DOHH2 (cell line): ENCODE results near the gene SGPL1.
"Not testable (repeated sequence)": the region's sequence is repeated elsewhere in the genome, so short reads cannot be mapped to it uniquely, and the experiment has no call there.

Experiments used
- H3F3A ChIP-seq: fragments of 200-600 bp; sonication (generic), shearing (Covaris generic); 2 replicates; pipeline ENCODE4 v1.6.0; 2016; ENCODE audit warnings: antibody characterized with exemption, mild to moderate bottlenecking; ENCODE audit not compliant: control insufficient read depth, insufficient read depth
- H3K27ac ChIP-seq: fragments of 200-600 bp; sonication (generic); 2 replicates; pipeline ENCODE4 v1.5.1; 2014; ENCODE audit warnings: low read depth, mild to moderate bottlenecking, low read length, moderate library complexity
- H3K27me3 ChIP-seq: fragments of 200-600 bp; sonication (generic); 2 replicates; pipeline ENCODE4 v1.6.1; 2014; ENCODE audit warnings: mild to moderate bottlenecking, low read length, mixed read lengths; ENCODE audit not compliant: control insufficient read depth
- H3K36me3 ChIP-seq: fragments of 200-600 bp; sonication (generic); 2 replicates; pipeline ENCODE4 v1.6.1; 2014; ENCODE audit warnings: mild to moderate bottlenecking, low read length, moderate library complexity, mixed read lengths; ENCODE audit not compliant: control insufficient read depth
- H3K4me1 ChIP-seq: fragments of 200-600 bp; sonication (generic); 2 replicates; pipeline ENCODE4 v1.6.1; 2014; ENCODE audit warnings: mild to moderate bottlenecking, low read length, mixed read lengths; ENCODE audit not compliant: control insufficient read depth
- H3K4me2 ChIP-seq: fragments of 200-600 bp; sonication (generic); 2 replicates; pipeline ENCODE4 v1.6.0; 2014; ENCODE audit warnings: mild to moderate bottlenecking, low read length, moderate library complexity
- H3K4me3 ChIP-seq: fragments of 200-600 bp; sonication (generic); 2 replicates; pipeline ENCODE4 v1.5.1; 2014; ENCODE audit warnings: mild to moderate bottlenecking, low read length, mixed read lengths
- H3K79me2 ChIP-seq: fragments of 200-600 bp; sonication (generic); 2 replicates; pipeline ENCODE4 v1.6.1; 2014; ENCODE audit warnings: mild to moderate bottlenecking, low read length, mixed read lengths; ENCODE audit not compliant: control insufficient read depth
- H3K9me2 ChIP-seq: fragments of 200-600 bp; sonication (generic); replicated peaks from 2 replicates; pipeline ENCODE4 v1.6.1; 2014; ENCODE audit warnings: mild to moderate bottlenecking, low read length, mixed read lengths; ENCODE audit not compliant: control insufficient read depth
- H3K9me3 ChIP-seq: fragments of 200-600 bp; sonication (generic); 2 replicates; pipeline ENCODE4 v1.6.1; 2014; ENCODE audit warnings: antibody characterized with exemption, low read length, mixed read lengths; ENCODE audit not compliant: control insufficient read depth, insufficient read depth
- H4K20me1 ChIP-seq: fragments of 200-600 bp; sonication (generic); 2 replicates; pipeline ENCODE4 v1.6.0; 2014; ENCODE audit warnings: low read depth, mild to moderate bottlenecking, antibody characterized with exemption, low read length, moderate library complexity; ENCODE audit not compliant: control insufficient read depth, insufficient read depth
- CTCF ChIP-seq: fragments of 200-600 bp; sonication (generic); IDR thresholded peaks from one replicate; pipeline ENCODE4 v1.5.1; 2014; ENCODE audit warnings: antibody characterized with exemption, mild to moderate bottlenecking, low read depth, low read length; ENCODE audit not compliant: poor library complexity, severe bottlenecking
- EZH2phosphoT487 ChIP-seq: fragments of 200-600 bp; sonication (generic); IDR thresholded peaks from 2 replicates; pipeline ENCODE4 v1.6.1; 2017; ENCODE audit warnings: borderline replicate concordance, mild to moderate bottlenecking, antibody characterized with exemption, low read length, moderate library complexity, mixed read lengths

The SGPL1 gene

GRCh38 chr10:70917226-70917625, 101.5 kb downstream of the SGPL1 start:
- no peaks in the 10 kb centered on the region for H3K9me3 ChIP-seq
- no peak overlapping the region for H3K4me2 ChIP-seq
- no peak overlapping the region for H3K4me3 ChIP-seq
- no peaks in the 10 kb centered on the region for H4K20me1 ChIP-seq
- no peaks in the 10 kb centered on the region for H3K27me3 ChIP-seq
- no peaks in the 10 kb centered on the region for H3F3A ChIP-seq
- no peak overlapping the region for H3K27ac ChIP-seq
- TF ChIP-seq EZH2phosphoT487 (no peak), CTCF (no peak)
- no peaks in the 10 kb centered on the region for H3K79me2 ChIP-seq
- H3K4me1 ChIP-seq, result no peaks in the 10 kb centered on the region
- H3K9me2 ChIP-seq, result no peaks in the 10 kb centered on the region
- no peaks in the 10 kb centered on the region for H3K36me3 ChIP-seq

GRCh38 chr10:70917635-70918034, 101.9 kb downstream of the SGPL1 start:
- Histone ChIP-seq H3K36me3 (no peaks in the 10 kb centered on the region), H3F3A (no peaks in the 10 kb centered on the region), H3K4me3 (no peak overlapping the region), H3K4me2 (no peak overlapping the region), H3K9me2 (no peaks in the 10 kb centered on the region), H3K4me1 (no peaks in the 10 kb centered on the region), H3K27ac (no peak overlapping the region), H3K27me3 (no peaks in the 10 kb centered on the region), H3K9me3 (no peaks in the 10 kb centered on the region), H4K20me1 (no peaks in the 10 kb centered on the region), H3K79me2 (no peaks in the 10 kb centered on the region)
- TF ChIP-seq EZH2phosphoT487 (no peak), CTCF (no peak)

GRCh38 chr10:70918851-70919530, 103.2 kb downstream of the SGPL1 start:
- Histone ChIP-seq H3K79me2 (no peaks in the 10 kb centered on the region), H3F3A (no peaks in the 10 kb centered on the region), H3K9me2 (no peaks in the 10 kb centered on the region), H4K20me1 (no peaks in the 10 kb centered on the region), H3K36me3 (no peaks in the 10 kb centered on the region), H3K4me1 (no peaks in the 10 kb centered on the region), H3K4me3 (no peak overlapping the region), H3K27ac (no peak overlapping the region), H3K27me3 (no peaks in the 10 kb centered on the region), H3K9me3 (no peaks in the 10 kb centered on the region), H3K4me2 (no peak overlapping the region)
- TF ChIP-seq EZH2phosphoT487, result no peak
- TF ChIP-seq CTCF, result no peak

- not testable (repeated sequence) for H3K9me3 ChIP-seq, H3K36me3 ChIP-seq, H4K20me1 ChIP-seq, H3K79me2 ChIP-seq, H3K4me3 ChIP-seq, H3K9me2 ChIP-seq, H3K27me3 ChIP-seq, H3F3A ChIP-seq, H3K27ac ChIP-seq, H3K4me1 ChIP-seq, H3K4me2 ChIP-seq
Measured at GRCh38 chr10:70919906-70920305, 104.2 kb downstream of the SGPL1 start.
